Vagina (tissue), 2 donors: ENCODE measurements around the gene SLC6A13. TPM values are rescaled to one million over a fixed set of nuclear protein-coding genes. Genes with fewer than 3 reads are reported as not detected.
A peak's percentile ranks its signal among the peaks of the same experiment; 100 is the strongest.

ENCODE experiments used
- DNase-seq, 2 donors: peaks; one replicate each; pipeline ENCODE4 v3.0.0-alpha.2; 2017; ENCODE audit errors: extremely low spot score in 2 of 2
- H3K27ac ChIP-seq: fragments of 200-600 bp; sonication (generic); one replicate; pipeline ENCODE4 v1.5.1; 2019
- H3K27me3 ChIP-seq: fragments of 200-600 bp; sonication (generic); one replicate; pipeline ENCODE4 v1.5.1; 2019
- H3K36me3 ChIP-seq, 2 donors: fragments of 200-600 bp; sonication (generic); one replicate each; pipeline ENCODE4 v1.5.1; 2017 to 2019
- H3K4me1 ChIP-seq: fragments of 200-600 bp; sonication (generic); one replicate; pipeline ENCODE4 v1.5.1; 2019
- H3K4me3 ChIP-seq, 2 donors: fragments of 200-600 bp; sonication (generic); 1 replicate in 1 of 2; 2 replicates in 1 of 2; pipeline ENCODE4 v1.5.1; 2016 to 2019
- H3K9me3 ChIP-seq: fragments of 200-600 bp; sonication (generic); one replicate; pipeline ENCODE4 v1.5.1; 2019
- CTCF ChIP-seq, 3 experiments: fragments of 450-650 bp in 2 of 3; fragments of 200-600 bp in 1 of 3; sonication (generic) in 1 of 3; IDR thresholded peaks; one replicate each; pipeline ENCODE4 v1.5.1; 2017 to 2019; ENCODE audit warnings: antibody characterized with exemption in 3 of 3, mild to moderate bottlenecking in 2 of 3, moderate library complexity in 2 of 3
- POLR2A ChIP-seq, 2 donors: fragments of 450-650 bp; IDR thresholded peaks; one replicate each; pipeline ENCODE4 v1.6.1; 2017; ENCODE audit warnings: antibody characterized with exemption in 2 of 2, mild to moderate bottlenecking in 2 of 2, moderate library complexity in 2 of 2
- POLR2AphosphoS5 ChIP-seq, 2 donors: sonication (generic); formaldehyde crosslinking; IDR thresholded peaks; one replicate each; pipeline ENCODE4 v1.9.0; 2017; ENCODE audit warnings: antibody characterized with exemption in 2 of 2, mild to moderate bottlenecking in 2 of 2, low read depth in 1 of 2; ENCODE audit not compliant: insufficient read depth in 1 of 2
- intact Hi-C: fragments of 100-400 bp; cut with DNase I; formaldehyde crosslinking; loops from one replicate; pipeline ENCODE4 v1.15.1; 2023
- total RNA-seq: library from RNA; depleted of rRNA; stranded (reverse); fragments of >200 nt; gene quantifications from one replicate; pipeline ENCODE4 v1.2.3, GENCODE V29; 2016

SLC6A13 gene
- total RNA-seq, 1 donor from 2014 or later = not detected

DNA sequence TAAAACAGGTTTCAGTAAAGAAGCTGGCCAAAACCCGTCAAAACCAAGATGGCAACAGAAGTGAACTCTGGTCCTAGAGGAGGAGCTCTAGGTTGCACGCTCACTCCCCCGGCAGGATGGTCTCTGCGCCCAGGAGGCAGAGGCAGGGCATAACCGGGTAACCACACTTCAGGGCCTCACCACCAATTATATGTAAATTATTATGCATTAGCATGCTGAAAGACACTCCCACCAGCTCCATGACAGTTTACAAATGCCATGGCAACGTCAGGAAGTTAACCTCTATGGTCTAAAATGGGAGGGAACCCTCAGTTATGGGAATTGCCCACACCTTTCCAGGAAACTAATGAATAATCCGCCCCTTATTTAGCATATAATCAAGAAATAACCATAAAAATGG lies 28.6 kb downstream of the SLC6A13 start:
- no peak for TF ChIP-seq POLR2A (IDR thresholded peaks at IDR 0.05)
- TF ChIP-seq CTCF (IDR thresholded peaks at IDR 0.05) = no peak
- TF ChIP-seq POLR2AphosphoS5 (IDR thresholded peaks at IDR 0.05; ENCODE audit: insufficient read depth in 1 of 2, low read depth in 1 of 2) = no peak
- no peak overlapping the region for H3K27ac ChIP-seq
- DNase-seq = peak; percentile 25 to 27
- H3K36me3 ChIP-seq = no peaks in the 10 kb centered on the region
- no peaks in the 10 kb centered on the region for H3K27me3 ChIP-seq
- no peaks in the 10 kb centered on the region for H3K9me3 ChIP-seq
- no peak overlapping the region for H3K4me3 ChIP-seq
- no peaks in the 10 kb centered on the region for H3K4me1 ChIP-seq
- intact Hi-C loops = no loop called here

- Histone ChIP-seq H3K4me1 (no peaks in the 10 kb centered on the region), H3K36me3 (no peaks in the 10 kb centered on the region), H3K4me3 (no peak overlapping the region), H3K27me3 (no peaks in the 10 kb centered on the region), H3K27ac (no peak overlapping the region), H3K9me3 (no peaks in the 10 kb centered on the region)
- no peak for TF ChIP-seq POLR2AphosphoS5 (IDR thresholded peaks at IDR 0.05; ENCODE audit: insufficient read depth in 1 of 2, low read depth in 1 of 2)
- no peak for TF ChIP-seq CTCF (IDR thresholded peaks at IDR 0.05)
- no peak for TF ChIP-seq POLR2A (IDR thresholded peaks at IDR 0.05)
- intact Hi-C loops = no loop called here
- peak in 1 of 2 donors; percentile 25 for DNase-seq
Observed at GRCh38 chr12:233615-233968, 29.0 kb downstream of the SLC6A13 start.

DNA sequence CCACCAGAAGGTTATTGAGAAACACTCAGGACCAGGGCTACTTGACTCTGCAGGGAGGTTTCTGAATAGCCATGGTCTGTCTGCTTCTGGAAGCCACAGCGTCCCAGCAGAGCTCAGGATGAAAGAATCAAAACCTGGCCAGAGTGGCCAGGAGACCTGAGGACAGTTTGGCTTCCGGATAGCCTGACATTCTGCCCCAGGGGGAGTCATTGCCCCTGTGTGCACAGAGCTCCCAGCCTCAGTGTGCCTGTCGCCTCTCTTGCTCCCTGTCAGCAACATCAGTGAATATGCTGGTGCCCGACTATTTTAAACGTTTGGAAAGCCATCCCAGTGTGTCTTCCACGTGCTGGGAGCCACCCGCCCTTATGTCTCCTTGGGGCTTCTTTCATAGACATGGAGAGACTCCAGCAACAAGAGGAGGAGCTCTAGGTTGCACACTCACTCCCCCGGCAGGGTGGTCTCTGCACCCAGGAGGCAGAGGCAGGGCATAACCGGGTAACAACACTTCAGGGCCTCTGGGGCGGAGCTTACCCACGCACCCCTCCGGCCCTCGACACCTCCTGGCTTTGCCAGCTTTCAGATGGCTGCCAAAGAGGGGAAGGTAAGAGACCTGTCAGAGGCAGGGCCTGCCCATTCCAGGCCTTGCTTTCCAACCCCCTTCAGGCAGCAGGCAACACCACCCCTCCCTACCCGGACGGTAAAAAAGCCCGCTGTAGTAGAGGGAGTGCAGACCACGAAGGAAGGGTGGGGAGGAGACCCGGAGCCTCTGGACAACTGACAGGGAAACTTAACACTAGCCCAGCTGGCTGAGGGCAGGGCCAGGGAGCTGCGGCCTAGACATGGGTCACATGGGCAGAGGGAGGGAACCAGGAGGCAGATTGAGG lies 29.7 kb downstream of the SLC6A13 start:
- no peaks in the 10 kb centered on the region for H3K36me3 ChIP-seq
- TF ChIP-seq POLR2AphosphoS5 (IDR thresholded peaks at IDR 0.05; ENCODE audit: insufficient read depth in 1 of 2, low read depth in 1 of 2) (no peak), POLR2A (IDR thresholded peaks at IDR 0.05) (no peak), CTCF (IDR thresholded peaks at IDR 0.05) (no peak)

DNA sequence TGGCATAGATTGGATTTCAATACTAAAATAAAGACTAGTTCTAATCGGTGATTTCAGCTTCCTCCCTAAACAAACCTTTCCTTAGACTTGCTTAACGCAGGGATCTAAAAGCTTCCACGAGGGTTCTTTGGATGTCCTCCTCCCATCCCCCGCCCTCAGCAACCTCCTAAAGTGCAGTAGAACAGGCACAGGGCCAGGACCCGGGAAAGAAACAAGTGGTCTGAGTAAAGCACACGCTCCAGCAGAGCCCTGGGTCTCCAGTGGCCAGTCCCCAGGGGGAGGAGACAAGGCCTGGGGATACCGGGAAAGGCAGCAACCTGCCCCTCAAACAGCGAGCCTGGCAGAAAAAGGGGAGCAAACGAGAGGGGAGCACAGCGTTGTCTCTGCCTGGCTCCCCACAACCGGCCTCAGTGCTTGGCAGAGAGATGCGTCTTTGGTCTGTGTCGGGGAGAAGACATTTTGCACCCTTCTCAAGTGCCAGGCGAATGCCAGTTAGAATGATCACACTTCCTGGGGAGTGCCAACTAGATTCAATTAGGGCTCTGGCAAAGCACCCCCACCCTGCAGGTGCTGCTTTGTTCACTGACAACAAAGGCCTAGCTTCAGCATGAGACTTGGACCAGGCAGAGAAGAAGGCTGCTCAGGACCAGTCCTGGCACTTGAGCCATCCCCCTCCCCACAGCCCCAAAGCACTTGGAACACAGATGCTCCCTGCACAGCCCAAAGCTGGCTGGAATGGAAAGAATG lies 31.5 kb downstream of the SLC6A13 start:
- no peaks in the 10 kb centered on the region for H3K9me3 ChIP-seq

More for the DNA sequence above, 29.7 kb downstream of the SLC6A13 start:
- intact Hi-C loops = no loop called here
- Histone ChIP-seq H3K27ac (no peak overlapping the region), H3K27me3 (no peaks in the 10 kb centered on the region), H3K4me3 (no peak overlapping the region), H3K4me1 (no peaks in the 10 kb centered on the region), H3K9me3 (no peaks in the 10 kb centered on the region)
- DNase-seq = peak; percentile 52 to 93

More for the DNA sequence above, 31.5 kb downstream of the SLC6A13 start:
- H3K27ac ChIP-seq = no peak overlapping the region
- TF ChIP-seq CTCF (IDR thresholded peaks at IDR 0.05) = no peak
- TF ChIP-seq POLR2A (IDR thresholded peaks at IDR 0.05) = no peak
- TF ChIP-seq POLR2AphosphoS5 (IDR thresholded peaks at IDR 0.05; ENCODE audit: insufficient read depth in 1 of 2, low read depth in 1 of 2) = no peak
- DNase-seq = peak; percentile 71 to 72
- H3K36me3 ChIP-seq = no peaks in the 10 kb centered on the region
- H3K27me3 ChIP-seq = no peaks in the 10 kb centered on the region
- intact Hi-C loops = no loop called here
- H3K4me1 ChIP-seq = no peaks in the 10 kb centered on the region
- H3K4me3 ChIP-seq = no peak overlapping the region
